GM21390 (cell line): Measurements from ENCODE around the gene BTN2A1.
"Not testable (repeated sequence)": the region's sequence is repeated elsewhere in the genome, so short reads cannot be mapped to it uniquely, and the experiment has no call there.

Experiments
- ATAC-seq: cut with Tn5 transposase; IDR thresholded peaks from one replicate; pipeline ENCODE4 v1.9.1; 2021; ENCODE audit not compliant: unreplicated experiment

BTN2A1 gene

GRCh38 chr6:26457806-26458688 is at the start of gene BTN2A1:
Gene BTN2A1 (plus strand): TSS chr6:26457955. CDS start chr6:26458637, 682 bp downstream.
- peak; percentile 97 for ATAC-seq

DNA sequence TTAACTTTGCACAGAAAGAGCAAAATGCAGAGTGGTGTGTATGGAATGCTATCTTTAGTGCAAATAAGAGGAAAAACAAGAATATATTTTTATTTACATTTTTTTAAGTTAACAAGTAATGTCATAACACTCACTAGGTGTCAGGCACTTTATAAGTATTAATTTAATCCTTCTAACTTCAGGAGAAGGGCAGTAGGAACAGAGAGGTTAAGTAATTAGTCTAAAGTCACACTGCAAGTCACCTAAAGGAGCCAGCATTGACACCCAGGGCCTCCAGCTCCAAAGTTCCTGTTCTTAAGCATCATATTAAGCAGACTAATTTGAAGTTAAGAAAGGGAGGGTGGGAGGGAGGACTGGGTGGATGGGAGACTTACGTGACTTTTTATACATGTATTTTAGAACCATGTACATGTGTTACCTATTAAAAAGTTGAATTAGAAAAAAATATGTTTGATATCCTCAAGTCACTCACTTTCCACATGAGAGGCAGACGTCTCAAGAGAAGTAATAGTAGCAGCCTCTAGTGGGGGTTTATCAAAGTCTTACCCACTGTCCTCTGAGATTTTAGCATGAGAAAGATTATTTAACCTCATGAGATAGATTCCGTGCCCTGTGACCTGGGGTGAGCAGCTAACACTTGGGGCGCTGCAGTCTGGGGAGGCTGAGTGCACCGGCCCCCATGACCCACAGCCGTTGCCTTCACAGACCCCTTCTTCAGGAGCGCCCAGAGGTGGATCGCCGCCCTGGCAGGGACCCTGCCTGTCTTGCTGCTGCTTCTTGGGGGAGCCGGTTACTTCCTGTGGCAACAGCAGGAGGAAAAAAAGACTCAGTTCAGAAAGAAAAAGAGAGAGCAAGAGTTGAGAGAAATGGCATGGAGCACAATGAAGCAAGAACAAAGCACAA is 48.7 kb upstream of the BTN2A1 start:
- ATAC-seq, result no peak

- no peak for ATAC-seq
Measured at GRCh38 chr6:26411751-26412150, 46.0 kb upstream of the BTN2A1 start.

DNA sequence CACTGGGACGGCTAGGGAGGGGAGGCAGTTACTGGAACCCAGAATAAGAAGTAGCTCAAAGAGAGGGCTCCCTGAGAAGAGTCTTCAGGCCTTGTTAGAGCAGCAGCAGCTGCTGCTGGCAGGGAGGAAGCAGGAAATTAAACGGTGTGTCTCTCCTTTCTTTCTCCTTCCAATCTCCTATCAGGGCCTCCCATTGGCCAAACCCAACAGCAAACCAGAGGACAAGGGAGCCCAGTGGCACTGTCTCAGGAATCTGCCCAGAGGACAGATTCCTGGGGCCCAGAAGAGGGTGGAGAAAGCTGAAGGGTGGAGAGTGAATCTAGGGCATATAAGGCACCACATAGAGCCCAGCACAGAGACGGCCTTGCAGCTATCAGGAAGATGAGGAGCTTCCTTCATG is 45.5 kb upstream of the BTN2A1 start:
- ATAC-seq, result no peak

DNA sequence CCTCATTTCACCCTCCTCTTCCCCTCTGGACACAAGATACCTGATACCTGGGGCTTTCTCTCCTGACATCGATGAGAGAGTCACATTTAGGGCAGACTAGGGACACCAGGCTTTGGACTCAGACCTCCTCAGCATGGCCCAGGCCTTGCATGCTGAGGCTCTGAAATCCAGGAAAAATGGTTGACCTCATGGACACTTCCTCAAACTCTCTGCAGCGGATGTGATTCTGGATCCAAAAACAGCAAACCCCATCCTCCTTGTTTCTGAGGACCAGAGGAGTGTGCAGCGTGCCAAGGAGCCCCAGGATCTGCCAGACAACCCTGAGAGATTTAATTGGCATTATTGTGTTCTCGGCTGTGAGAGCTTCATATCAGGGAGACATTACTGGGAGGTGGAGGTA is 44.8 kb upstream of the BTN2A1 start:
- no peak for ATAC-seq

DNA sequence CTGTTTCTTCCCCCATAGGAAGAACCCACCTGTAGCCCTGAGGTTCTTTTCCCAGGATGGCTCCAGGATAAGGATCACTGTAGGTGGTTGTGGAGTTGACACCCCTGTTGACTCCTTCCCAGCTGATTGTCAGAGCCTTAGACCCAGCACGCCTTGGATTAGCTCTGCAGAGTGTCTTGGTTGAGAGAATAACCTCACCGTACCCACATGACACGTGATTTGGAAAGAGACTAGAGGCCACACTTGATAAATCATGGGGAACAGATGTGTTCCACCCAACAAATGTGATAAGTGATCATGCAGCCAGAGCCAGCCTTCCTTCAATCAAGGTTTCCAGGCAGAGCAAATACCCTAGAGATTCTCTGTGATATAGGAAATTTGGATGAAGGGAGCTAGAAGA is 43.5 kb upstream of the BTN2A1 start:
- ATAC-seq, result no peak

- no peak for ATAC-seq
Measured at GRCh38 chr6:26415036-26415614, 42.6 kb upstream of the BTN2A1 start.

- ATAC-seq, result no peak
Measured at GRCh38 chr6:26415791-26416190, 42.0 kb upstream of the BTN2A1 start.

DNA sequence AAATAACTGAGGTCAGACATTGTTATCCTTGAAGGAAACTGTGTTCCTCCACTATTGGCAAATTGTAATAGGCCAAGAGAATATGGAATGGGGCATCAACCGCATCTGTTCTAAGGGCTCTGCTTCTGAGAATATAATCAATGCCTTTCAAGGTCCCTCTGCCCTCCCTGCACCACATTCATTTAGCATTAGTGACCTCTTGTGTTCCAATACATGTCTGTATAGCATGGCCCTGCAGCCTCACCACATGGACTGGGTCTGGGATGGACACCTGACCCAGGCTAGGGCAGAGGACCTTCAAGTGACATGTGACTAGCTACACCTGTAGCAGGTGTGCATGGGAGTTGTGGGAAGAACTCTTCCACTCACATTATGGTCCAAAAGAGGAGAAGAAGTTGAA is 41.5 kb upstream of the BTN2A1 start:
- ATAC-seq, result no peak

DNA sequence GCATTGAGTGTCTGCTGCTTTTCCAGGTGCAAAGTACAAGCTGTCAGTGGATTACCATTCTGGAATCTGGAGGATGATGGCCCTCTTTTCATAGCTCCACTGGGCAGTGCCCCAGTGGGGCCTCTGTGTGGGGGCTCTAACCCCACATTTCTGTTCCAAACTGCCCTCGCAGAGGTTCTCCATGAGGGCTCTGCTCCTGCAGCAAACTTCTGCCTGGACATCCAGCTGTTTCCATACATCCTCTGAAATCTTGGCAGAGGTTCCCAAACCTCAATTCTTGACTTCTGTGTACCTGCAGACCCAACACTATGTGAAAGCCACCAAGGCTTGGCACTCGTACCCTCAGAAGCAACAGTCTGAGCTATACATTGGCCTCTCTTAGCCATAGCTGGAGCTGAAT is 39.7 kb upstream of the BTN2A1 start:
- ATAC-seq, result not testable (repeated sequence)

GRCh38 chr6:26418795-26419194 is 39.0 kb upstream of the BTN2A1 start:
- ATAC-seq, result not testable (repeated sequence)

GRCh38 chr6:26420688-26421171 is 37.0 kb upstream of the BTN2A1 start:
- no peak for ATAC-seq

- ATAC-seq, result peak; percentile 88
Measured at GRCh38 chr6:26421259-26422144, 36.3 kb upstream of the BTN2A1 start.

- ATAC-seq, result no peak
Measured at GRCh38 chr6:26422329-26422728, 35.4 kb upstream of the BTN2A1 start.

- no peak for ATAC-seq
Measured at GRCh38 chr6:26426691-26427450, 30.9 kb upstream of the BTN2A1 start.

DNA sequence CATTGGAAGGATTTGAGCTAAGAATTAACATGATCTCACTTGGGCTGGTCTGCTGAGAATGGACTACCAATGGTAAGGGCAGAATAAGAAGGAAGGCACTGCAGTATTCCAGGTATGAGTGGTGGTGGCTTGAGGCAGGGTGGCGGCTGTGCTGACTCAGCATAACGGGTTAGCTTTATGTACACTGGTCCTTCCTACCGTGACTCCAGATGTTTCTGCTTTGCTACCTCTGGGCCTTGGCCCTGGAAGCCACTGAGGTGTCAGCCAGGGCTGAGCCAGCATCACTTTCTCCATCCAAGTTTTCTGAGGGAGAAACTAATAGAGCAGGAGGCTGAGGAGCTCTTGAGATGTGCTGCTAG is 30.3 kb upstream of the BTN2A1 start:
- ATAC-seq, result no peak

DNA sequence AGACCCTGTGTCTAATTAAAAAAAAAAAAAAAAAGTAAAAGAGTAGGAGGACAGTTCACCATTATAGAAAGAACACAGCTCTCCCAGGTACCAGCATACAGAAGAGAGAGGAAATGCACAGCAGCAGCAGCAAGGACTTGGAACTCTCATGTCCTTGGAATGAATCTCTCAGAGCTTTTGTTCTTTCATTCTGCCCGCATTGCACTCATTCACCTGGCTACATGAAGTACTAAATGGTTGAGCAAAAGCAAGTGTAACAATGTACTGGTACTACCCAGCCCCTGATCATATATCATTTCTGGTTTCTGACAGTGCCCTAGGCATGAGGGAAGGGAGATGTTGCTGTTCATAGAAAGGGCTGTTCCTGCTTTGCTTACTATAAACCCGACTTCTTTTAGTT is 29.5 kb upstream of the BTN2A1 start:
- no peak for ATAC-seq

GRCh38 chr6:26430787-26431186 is 27.0 kb upstream of the BTN2A1 start:
- no peak for ATAC-seq

DNA sequence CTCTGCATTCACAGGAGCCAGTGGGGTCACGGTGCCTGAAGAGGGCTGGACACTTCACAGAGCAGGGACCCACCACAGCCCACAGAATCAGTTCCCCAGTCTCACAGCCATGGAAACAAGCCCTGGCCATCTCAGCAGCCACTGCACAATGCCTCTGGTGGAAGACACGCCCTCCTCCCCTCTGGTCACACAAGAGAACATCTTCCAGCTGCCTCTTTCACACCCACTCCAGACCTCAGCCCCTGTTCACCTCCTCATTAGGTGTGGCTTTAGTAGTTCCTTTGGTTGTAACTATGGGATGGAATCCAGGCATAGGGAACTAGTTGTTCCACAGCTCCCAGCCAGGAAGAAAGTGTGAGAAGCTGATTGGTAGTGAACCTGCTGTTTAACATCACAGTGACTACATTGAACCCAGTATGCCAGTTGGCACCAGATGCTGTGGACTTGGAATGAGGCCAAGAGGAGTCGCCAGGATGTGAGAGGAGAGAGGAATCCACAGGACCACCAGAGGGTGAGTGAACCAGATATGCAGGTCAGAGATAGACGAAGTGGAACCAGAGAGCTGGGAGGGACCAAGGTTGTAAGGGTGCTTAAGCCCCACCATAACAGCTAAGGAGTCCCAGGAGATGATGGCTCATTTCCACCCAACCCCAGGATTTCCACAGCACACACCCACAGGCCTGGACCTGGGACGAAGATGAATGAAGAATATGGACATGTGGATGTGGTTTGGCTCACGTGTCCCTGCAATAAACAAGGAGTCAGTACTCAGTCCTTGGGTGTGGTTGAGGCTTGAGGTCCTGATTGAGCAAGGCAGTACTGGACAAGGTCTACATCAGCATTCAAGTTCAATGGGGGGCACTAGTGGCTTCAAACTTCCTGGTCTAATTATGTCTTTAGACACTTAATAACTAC is 26.2 kb upstream of the BTN2A1 start:
- no peak for ATAC-seq
